NCI-H128 (cell line): ENCODE results near the gene MSANTD2.
A peak's percentile ranks its signal among the peaks of the same experiment; 100 is the strongest.
"Not testable (repeated sequence)": the region's sequence is repeated elsewhere in the genome, so short reads cannot be mapped to it uniquely, and the experiment has no call there.

Source experiments
- DNase-seq: peaks from one replicate; lab custom pipeline; 2025; ENCODE audit not compliant: unreplicated experiment; lab: John Stamatoyannopoulos, UW

Gene MSANTD2

GRCh38 chr11:124776865-124777645, 23.2 kb downstream of the MSANTD2 start:
- no peak for DNase-seq

GRCh38 chr11:124770959-124771358, 29.2 kb downstream of the MSANTD2 start:
- not testable (repeated sequence) for DNase-seq

GRCh38 chr11:124769806-124770774, 30.1 kb downstream of the MSANTD2 start:
- no peak for DNase-seq

- no peak for DNase-seq
These were observed 31.3 kb downstream of the MSANTD2 start for GRCh38 chr11:124768914-124769313.

GRCh38 chr11:124766156-124766555, 34.0 kb downstream of the MSANTD2 start:
- DNase-seq, result no peak

- peak; percentile 13 for DNase-seq
These were observed 36.9 kb downstream of the MSANTD2 start for GRCh38 chr11:124763156-124763947.

GRCh38 chr11:124762624-124763155, 37.5 kb downstream of the MSANTD2 start:
- no peak for DNase-seq

GRCh38 chr11:124762105-124762623, 38.0 kb downstream of the MSANTD2 start, which contains the start of gene ESAM:
TSS of gene ESAM (minus strand) at chr11:124762290. CDS start at chr11:124762154, 136 bp downstream.
- DNase-seq, result no peak

- DNase-seq, result no peak
These were observed 38.7 kb downstream of the MSANTD2 start for GRCh38 chr11:124761301-124762104.

GRCh38 chr11:124760806-124761205, 39.4 kb downstream of the MSANTD2 start:
- no peak for DNase-seq

GRCh38 chr11:124760205-124760652, 40.0 kb downstream of the MSANTD2 start:
- no peak for DNase-seq

- DNase-seq, result no peak
These were observed 40.7 kb downstream of the MSANTD2 start for GRCh38 chr11:124759266-124760204.

- peak; percentile 30 for DNase-seq
These were observed 41.6 kb downstream of the MSANTD2 start for GRCh38 chr11:124758355-124759265.

- DNase-seq, result no peak
These were observed 42.9 kb downstream of the MSANTD2 start for GRCh38 chr11:124757320-124757719.

- no peak for DNase-seq
These were observed 43.4 kb downstream of the MSANTD2 start for GRCh38 chr11:124756753-124757227.

GRCh38 chr11:124756033-124756752, 44.0 kb downstream of the MSANTD2 start:
- no peak for DNase-seq

GRCh38 chr11:124754710-124755109, 45.5 kb downstream of the MSANTD2 start:
- DNase-seq, result no peak
